ENCODE measurements around the gene SMIM44. TPM values are rescaled to one million over a fixed set of nuclear protein-coding genes. Genes with fewer than 3 reads are reported as not detected.

The SMIM44 gene
- total RNA-seq, 2 experiments from 2014 or later: not detected

- ChIA-PET CTCF (interaction anchor here (0.8 to 1.6 kb wide), 3 partner anchors 36 to 553 kb away, joined by 3 to 10 read pairs (median 4); no protein-coding TSS in a partner anchor), POLR2A (interaction anchor here (0.7 to 1.0 kb wide), 2 partner anchors 51 to 75 kb away, joined by 3 read pairs; no protein-coding TSS in a partner anchor)
- H3K4me3 Mint-ChIP-seq: peak overlapping the region; percentile 97
- peak overlapping the region; percentile 95 for H3K27ac Mint-ChIP-seq
- peaks cover 11% of the 10 kb centered on the region for H3K36me3 Mint-ChIP-seq (ENCODE audit: low read depth)
- DNase-seq: peak; percentile 96
- H3K27me3 Mint-ChIP-seq: no peaks in the 10 kb centered on the region
- H3K4me1 Mint-ChIP-seq: peaks cover 17% of the 10 kb centered on the region
- H3K9me3 Mint-ChIP-seq: peaks cover 2% of the 10 kb centered on the region
Measured at GRCh38 chr19:3434630-3435553, 48.3 kb downstream of the SMIM44 start.

- Mint-ChIP-seq H3K4me1 (peaks cover 16% of the 10 kb centered on the region), H3K36me3 (ENCODE audit: low read depth) (peaks cover 11% of the 10 kb centered on the region), H3K4me3 (peak overlapping the region; percentile 97), H3K27me3 (no peaks in the 10 kb centered on the region), H3K9me3 (peaks cover 2% of the 10 kb centered on the region), H3K27ac (peak overlapping the region; percentile 95)
- ChIA-PET POLR2A (interaction anchor here (0.7 to 1.0 kb wide), 2 partner anchors 50 to 74 kb away, joined by 3 read pairs; no protein-coding TSS in a partner anchor), CTCF (interaction anchor here (1.0 to 1.6 kb wide), 2 partner anchors 9 to 37 kb away, joined by 3 to 4 read pairs; no protein-coding TSS in a partner anchor)
- no peak for DNase-seq
Measured at GRCh38 chr19:3433805-3434540, 49.3 kb downstream of the SMIM44 start.

GRCh38 chr19:3433313-3433712 is 49.9 kb downstream of the SMIM44 start:
- ChIA-PET CTCF (interaction anchor here (0.8 to 1.0 kb wide), 2 partner anchors 10 to 108 kb away, joined by 3 to 4 read pairs; no protein-coding TSS in a partner anchor), POLR2A (no interaction called here)
- Mint-ChIP-seq H3K27me3 (no peaks in the 10 kb centered on the region), H3K4me1 (peaks cover 16% of the 10 kb centered on the region), H3K4me3 (no peak overlapping the region), H3K27ac (no peak overlapping the region), H3K36me3 (ENCODE audit: low read depth) (peaks cover 11% of the 10 kb centered on the region), H3K9me3 (peaks cover 2% of the 10 kb centered on the region)
- no peak for DNase-seq

Other genes with a start within 250 kb of the SMIM44 start
- gene NFIC, start 116.9 kb downstream of the SMIM44 start, total RNA-seq: 10 to 100 TPM; 12.6 to 13.1 TPM
- gene SMIM24, start 2.9 kb downstream of the SMIM44 start, total RNA-seq: not detected
- gene DOHH, start 17.2 kb upstream of the SMIM44 start, total RNA-seq: 10 to 100 TPM; 11.1 to 11.8 TPM
- 10 to 100 TPM; 72.2 to 75.6 TPM for gene FZR1, start 22.9 kb upstream of the SMIM44 start, total RNA-seq
- 1 to 10 TPM; 4.3 to 6.6 TPM for gene TEKTIP1, start 55.7 kb upstream of the SMIM44 start, total RNA-seq
- 10 to 100 TPM; 51.4 to 55.1 TPM for gene MFSD12, start 74.1 kb upstream of the SMIM44 start, total RNA-seq
- gene HMG20B, start 89.5 kb upstream of the SMIM44 start, total RNA-seq: 10 to 100 TPM; 52.9 to 53.4 TPM
- under 1 TPM; 0.15 to 0.20 TPM for gene GIPC3, start 102.0 kb upstream of the SMIM44 start, total RNA-seq
- under 1 TPM; 0.20 to 0.23 TPM for gene TBXA2R, start 123.4 kb upstream of the SMIM44 start, total RNA-seq
- 10 to 100 TPM; 20.5 to 21.6 TPM for gene CACTIN, start 143.3 kb upstream of the SMIM44 start, total RNA-seq
- 10 to 100 TPM; 18.3 to 19.6 TPM for gene PIP5K1C, start 217.0 kb upstream of the SMIM44 start, total RNA-seq
- 1 to 10 TPM; 1.4 to 1.7 TPM for gene TJP3, start 224.9 kb upstream of the SMIM44 start, total RNA-seq